Lung (tissue), 12 donors: ENCODE data around the gene SPIB. TPM values are rescaled to one million over a fixed set of nuclear protein-coding genes. Genes with fewer than 3 reads are reported as not detected.

ENCODE experiments used
- ATAC-seq: fragments of 200-7000 bp; cut with Tn5 transposase; one replicate; pipeline ENCODE4 v1.9.1; 2020; ENCODE audit warnings: moderate number of reproducible peaks; ENCODE audit not compliant: insufficient read depth, low FRiP score
- DNase-seq, 3 donors: peaks; one replicate each; pipeline ENCODE4 v3.0.0-alpha.2; 2013 to 2017
- H3K27ac ChIP-seq, 2 donors: one replicate each; pipeline ENCODE4 v1.5.1; 2013; ENCODE audit warnings: mild to moderate bottlenecking in 2 of 2, moderate library complexity in 2 of 2, control low read depth in 1 of 2, inconsistent platforms in 1 of 2, low read depth in 1 of 2, low read length in 1 of 2
- H3K27me3 ChIP-seq, 3 donors: one replicate each; pipeline ENCODE4 v1.5.1; 2013; ENCODE audit warnings: low read length in 2 of 3; ENCODE audit not compliant: control insufficient read depth in 3 of 3, insufficient read depth in 3 of 3
- H3K36me3 ChIP-seq, 4 donors: one replicate each; pipeline ENCODE4 v1.5.1; 2013; ENCODE audit warnings: low read length in 4 of 4, mild to moderate bottlenecking in 1 of 4, moderate library complexity in 1 of 4; ENCODE audit not compliant: control insufficient read depth in 4 of 4, insufficient read depth in 4 of 4
- H3K4me1 ChIP-seq, 5 donors: one replicate each; pipeline ENCODE4 v1.5.1; 2013; ENCODE audit warnings: low read length in 5 of 5, mild to moderate bottlenecking in 2 of 5, moderate library complexity in 1 of 5; ENCODE audit not compliant: control insufficient read depth in 5 of 5, insufficient read depth in 5 of 5
- H3K4me3 ChIP-seq: one replicate; pipeline ENCODE4 v1.5.1; 2013; ENCODE audit warnings: mild to moderate bottlenecking, control low read depth, moderate library complexity
- H3K9ac ChIP-seq, 2 donors: one replicate each; pipeline ENCODE4 v1.5.1; 2013; ENCODE audit warnings: low read length in 2 of 2, control low read depth in 1 of 2; ENCODE audit not compliant: insufficient read depth in 1 of 2
- H3K9me3 ChIP-seq, 4 donors: one replicate each; pipeline ENCODE4 v1.5.1; 2013; ENCODE audit warnings: low read length in 3 of 4, mild to moderate bottlenecking in 1 of 4, moderate library complexity in 1 of 4; ENCODE audit not compliant: control insufficient read depth in 4 of 4, insufficient read depth in 3 of 4
- CTCF ChIP-seq: IDR thresholded peaks from 2 replicates; pipeline ENCODE4 v1.5.1; 2012; ENCODE audit warnings: mild to moderate bottlenecking; ENCODE audit errors: control extremely low read depth, extremely low read depth
- WGBS, 2 donors: extraction: QIAGEN DNeasy Blood & Tissue Kit; methylation state at CpG; one replicate each; pipeline ENCODE4 v1.1.7; 2013; 5-methylcytosine and 5-hydroxymethylcytosine counted together
- polyA plus RNA-seq, 2 donors: library from polyadenylated mRNA; stranded (reverse); fragments of 200-250 nt; gene quantifications; one replicate each; pipeline ENCODE4 v1.2.1, GENCODE V29; 2013
- total RNA-seq, 2 donors: library from RNA; depleted of rRNA in 1 of 2; stranded (reverse); fragments of >200 nt in 1 of 2; gene quantifications; one replicate each; pipeline ENCODE4 v1.2.1, GENCODE V29; 2014 to 2021
- donor health status: control.
- donor health status: control.
- donor health status: Bipolar disorder and iron deficiency.
- donor health status: healthy.
- donor health status: DM: yes; HTN: yes; CAD: no.

The SPIB gene
- total and polyA plus RNA-seq, 4 donors = 0.22 to 10.5 (median 0.65) TPM

DNA sequence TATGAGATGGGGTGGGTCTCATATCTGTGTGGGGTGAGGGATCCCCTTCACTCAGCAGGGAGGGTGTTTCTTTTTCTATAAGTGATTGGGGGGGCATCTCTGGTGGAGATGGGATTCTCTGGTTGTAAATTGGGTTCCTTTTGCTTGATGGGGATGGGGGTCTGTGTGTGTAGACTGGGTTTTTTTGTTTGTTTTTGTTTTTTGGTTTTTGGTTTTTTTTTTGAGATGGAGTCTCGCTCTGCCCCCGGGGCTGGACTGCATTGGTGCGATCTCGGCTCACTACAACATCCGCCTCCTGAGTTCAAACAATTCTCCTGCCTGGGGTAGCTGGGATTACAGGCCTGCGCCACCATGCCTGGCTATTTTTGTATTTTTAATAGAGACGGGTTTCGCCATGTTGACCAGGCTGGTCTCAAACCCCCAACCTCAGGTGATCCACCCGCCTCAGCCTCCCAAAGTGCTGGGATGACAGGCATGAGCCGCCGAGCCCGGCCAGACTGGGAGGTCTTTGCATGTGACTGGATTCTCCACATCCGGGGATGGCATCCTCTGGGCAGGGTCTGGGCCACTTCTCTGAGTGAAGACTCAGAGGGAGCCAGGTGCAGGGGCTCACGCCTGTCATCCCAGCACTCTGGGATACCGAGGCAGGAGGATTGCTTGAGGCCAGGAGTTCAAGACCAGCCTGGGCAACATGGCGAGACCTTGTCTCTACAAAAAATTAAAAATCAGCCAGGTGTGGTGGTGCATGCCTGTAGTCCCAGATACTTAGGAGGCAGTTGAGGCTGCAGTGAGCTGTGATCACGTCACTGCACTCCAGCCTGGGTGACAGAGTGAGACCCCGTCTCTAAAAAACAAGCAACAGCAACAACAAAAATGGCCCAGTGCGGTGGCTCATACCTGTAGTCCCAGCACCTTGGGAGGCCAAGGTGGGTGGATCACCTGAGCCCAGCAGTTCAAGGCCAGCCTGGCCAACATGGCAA is 14.8 kb downstream of the SPIB start:
- no peak for TF ChIP-seq CTCF
- H3K4me3 ChIP-seq = no peak overlapping the region
- no peak for DNase-seq
- no peak overlapping the region for H3K27ac ChIP-seq
- H3K27me3 ChIP-seq = peaks cover 0 to 7% (median 0%) of the 10 kb centered on the region in 3 donors
- ATAC-seq = no peak
- no peaks in the 10 kb centered on the region for H3K9me3 ChIP-seq
- no peaks in the 10 kb centered on the region for H3K36me3 ChIP-seq
- no peak overlapping the region for H3K9ac ChIP-seq
- 83 to 85% methylated on average over 19 of the region's 19 CpGs for WGBS, 2 donors
- peaks cover 0 to 16% (median 0%) of the 10 kb centered on the region in 5 donors for H3K4me1 ChIP-seq

GRCh38 chr19:50434525-50434924 is 15.8 kb downstream of the SPIB start:
- Histone ChIP-seq H3K9me3 (no peaks in the 10 kb centered on the region), H3K27me3 (peaks cover 0 to 5% (median 0%) of the 10 kb centered on the region in 3 donors), H3K4me1 (peaks cover 0 to 16% (median 0%) of the 10 kb centered on the region in 5 donors), H3K9ac (no peak overlapping the region), H3K36me3 (no peaks in the 10 kb centered on the region), H3K27ac (no peak overlapping the region), H3K4me3 (no peak overlapping the region)
- ATAC-seq (no peak), DNase-seq (no peak)
- TF ChIP-seq CTCF = no peak
- WGBS, 2 donors = 47 to 55% methylated on average over 12 of the region's 12 CpGs

GRCh38 chr19:50435221-50435620 is 16.5 kb downstream of the SPIB start:
- no peak overlapping the region for H3K27ac ChIP-seq
- 84% methylated on average over 17 of the region's 17 CpGs for WGBS, 2 donors
- H3K27me3 ChIP-seq = peaks cover 0 to 4% (median 0%) of the 10 kb centered on the region in 3 donors
- H3K4me3 ChIP-seq = no peak overlapping the region
- DNase-seq (no peak), ATAC-seq (no peak)
- H3K9me3 ChIP-seq = no peaks in the 10 kb centered on the region
- H3K36me3 ChIP-seq = no peaks in the 10 kb centered on the region
- no peak overlapping the region for H3K9ac ChIP-seq
- H3K4me1 ChIP-seq = peaks cover 0 to 16% (median 0%) of the 10 kb centered on the region in 5 donors
- TF ChIP-seq CTCF = no peak
